Loucy (cell line): ENCODE data around the gene NAV2.

ENCODE experiments used
- H2AFZ ChIP-seq: fragments of 200-600 bp; sonication (generic); 2 replicates; pipeline ENCODE4 v1.6.0; 2016; ENCODE audit warnings: antibody characterized with exemption, mild to moderate bottlenecking, low read length, moderate library complexity
- H3F3A ChIP-seq: fragments of 200-600 bp; 2 replicates; pipeline ENCODE4 v1.6.0; 2016; ENCODE audit warnings: antibody characterized with exemption, low read depth, mild to moderate bottlenecking
- H3K27me3 ChIP-seq: fragments of 200-600 bp; sonication (generic); 2 replicates; pipeline ENCODE4 v1.6.1; 2014; ENCODE audit warnings: low read length, mild to moderate bottlenecking; ENCODE audit not compliant: insufficient read depth, poor library complexity, severe bottlenecking
- H3K36me3 ChIP-seq: fragments of 200-600 bp; sonication (generic); 2 replicates; pipeline ENCODE4 v1.6.1; 2016; ENCODE audit warnings: low read length; ENCODE audit not compliant: insufficient read depth
- H3K4me1 ChIP-seq: fragments of 200-600 bp; sonication (generic); 2 replicates; pipeline ENCODE4 v1.5.1; 2014; ENCODE audit warnings: low read length, mild to moderate bottlenecking; ENCODE audit not compliant: insufficient read depth, poor library complexity, severe bottlenecking
- H3K4me2 ChIP-seq: fragments of 200-600 bp; sonication (generic); 2 replicates; pipeline ENCODE4 v1.6.0; 2014; ENCODE audit warnings: antibody characterized with exemption, low read length, low read depth, mild to moderate bottlenecking; ENCODE audit not compliant: poor library complexity, severe bottlenecking
- H3K4me3 ChIP-seq: fragments of 200-600 bp; sonication (generic); 2 replicates; pipeline ENCODE4 v1.5.1; 2014; ENCODE audit warnings: low read length, mild to moderate bottlenecking, mixed read lengths; ENCODE audit not compliant: poor library complexity, severe bottlenecking
- H3K79me2 ChIP-seq: fragments of 200-600 bp; sonication (generic); 2 replicates; pipeline ENCODE4 v1.6.1; 2014; ENCODE audit warnings: low read length; ENCODE audit not compliant: insufficient read depth
- H3K9ac ChIP-seq: fragments of 200-600 bp; sonication (generic); 2 replicates; pipeline ENCODE4 v1.6.0; 2014; ENCODE audit warnings: mild to moderate bottlenecking, low read depth, low read length, moderate library complexity; ENCODE audit not compliant: poor library complexity, severe bottlenecking
- H3K9me2 ChIP-seq: fragments of 200-600 bp; sonication (generic); replicated peaks from 2 replicates; pipeline ENCODE4 v1.6.1; 2016; ENCODE audit warnings: low read depth, low read length, mixed read lengths
- H3K9me3 ChIP-seq: fragments of 200-600 bp; sonication (generic); 2 replicates; pipeline ENCODE4 v1.6.1; 2014; ENCODE audit warnings: mild to moderate bottlenecking, antibody characterized with exemption, low read length, low read depth; ENCODE audit not compliant: insufficient read depth
- H4K20me1 ChIP-seq: fragments of 200-600 bp; sonication (generic); 2 replicates; pipeline ENCODE4 v1.6.0; 2014; ENCODE audit warnings: antibody characterized with exemption, low read length, mild to moderate bottlenecking; ENCODE audit not compliant: insufficient read depth, poor library complexity, severe bottlenecking
- CTCF ChIP-seq: fragments of 200-600 bp; sonication (generic); conservative IDR thresholded peaks from 2 replicates; pipeline ENCODE4 v1.5.1; 2014; ENCODE audit warnings: mild to moderate bottlenecking, antibody characterized with exemption, low read length
- EZH2phosphoT487 ChIP-seq: fragments of 200-600 bp; IDR thresholded peaks from 2 replicates; pipeline ENCODE4 v1.6.1; 2018; ENCODE audit warnings: antibody characterized with exemption, mild to moderate bottlenecking, moderate library complexity, borderline replicate concordance

The NAV2 gene

GRCh38 chr11:19974886-19975285 is 262.2 kb downstream of the NAV2 start:
- no peak overlapping the region for H3K4me3 ChIP-seq
- H3K9me3 ChIP-seq: no peaks in the 10 kb centered on the region
- H3K9ac ChIP-seq: no peak overlapping the region
- H2AFZ ChIP-seq: no peak overlapping the region
- TF ChIP-seq CTCF (no peak), EZH2phosphoT487 (no peak)
- H3F3A ChIP-seq: no peaks in the 10 kb centered on the region
- H4K20me1 ChIP-seq: no peaks in the 10 kb centered on the region
- H3K4me2 ChIP-seq: no peak overlapping the region
- no peaks in the 10 kb centered on the region for H3K79me2 ChIP-seq
- H3K4me1 ChIP-seq: no peaks in the 10 kb centered on the region
- no peaks in the 10 kb centered on the region for H3K36me3 ChIP-seq
- H3K9me2 ChIP-seq: no peaks in the 10 kb centered on the region
- H3K27me3 ChIP-seq: no peaks in the 10 kb centered on the region

GRCh38 chr11:19975414-19975990 is 262.9 kb downstream of the NAV2 start:
- Histone ChIP-seq H3K36me3 (no peaks in the 10 kb centered on the region), H3K9ac (no peak overlapping the region), H3K4me1 (no peaks in the 10 kb centered on the region), H3F3A (no peaks in the 10 kb centered on the region), H3K4me3 (no peak overlapping the region), H3K79me2 (no peaks in the 10 kb centered on the region), H3K9me3 (no peaks in the 10 kb centered on the region), H2AFZ (no peak overlapping the region), H4K20me1 (no peaks in the 10 kb centered on the region), H3K9me2 (no peaks in the 10 kb centered on the region), H3K4me2 (no peak overlapping the region), H3K27me3 (no peaks in the 10 kb centered on the region)
- TF ChIP-seq EZH2phosphoT487 (no peak), CTCF (no peak)

GRCh38 chr11:19976281-19976941 is 263.8 kb downstream of the NAV2 start:
- Histone ChIP-seq H3K4me2 (no peak overlapping the region), H3K9me3 (no peaks in the 10 kb centered on the region), H3K36me3 (no peaks in the 10 kb centered on the region), H3K79me2 (no peaks in the 10 kb centered on the region), H3K9me2 (no peaks in the 10 kb centered on the region), H4K20me1 (no peaks in the 10 kb centered on the region), H3F3A (no peaks in the 10 kb centered on the region), H3K9ac (no peak overlapping the region), H3K4me3 (no peak overlapping the region), H3K4me1 (no peaks in the 10 kb centered on the region), H3K27me3 (no peaks in the 10 kb centered on the region), H2AFZ (no peak overlapping the region)
- TF ChIP-seq CTCF (no peak), EZH2phosphoT487 (no peak)
